NCI-H460 (cell line): ENCODE measurements around the gene PSMB7. TPM values are rescaled to one million over a fixed set of nuclear protein-coding genes. Genes with fewer than 3 reads are reported as not detected.

ENCODE experiments used
- DNase-seq: peaks from one replicate; pipeline ENCODE4 v3.0.0-alpha.2; 2016; ENCODE audit warnings: low read depth; ENCODE audit errors: extremely low read depth
- total RNA-seq: library from RNA; depleted of rRNA; stranded (reverse); fragments of >200 nt; shearing (Covaris generic); gene quantifications from 2 replicates; pipeline ENCODE4 v1.2.3, GENCODE V29; 2014

Gene PSMB7
- total RNA-seq, 1 experiment from 2014 or later = 379 TPM

- DNase-seq = no peak
These were observed 83.7 kb downstream of the PSMB7 start for GRCh38 chr9:124331580-124331979.

- DNase-seq = no peak
These were observed 85.1 kb downstream of the PSMB7 start for GRCh38 chr9:124330011-124330697.

GRCh38 chr9:124329206-124329792, 85.9 kb downstream of the PSMB7 start:
- no peak for DNase-seq

- no peak for DNase-seq
These were observed 87.0 kb downstream of the PSMB7 start for GRCh38 chr9:124328285-124328684.

- no peak for DNase-seq
These were observed 87.8 kb downstream of the PSMB7 start for GRCh38 chr9:124327491-124327890.

- DNase-seq = no peak
These were observed 88.9 kb downstream of the PSMB7 start for GRCh38 chr9:124326378-124326777.

GRCh38 chr9:124325816-124326215, 89.4 kb downstream of the PSMB7 start:
- no peak for DNase-seq

- no peak for DNase-seq
These were observed 91.3 kb downstream of the PSMB7 start for GRCh38 chr9:124323904-124324303.

- DNase-seq = no peak
These were observed 92.4 kb downstream of the PSMB7 start for GRCh38 chr9:124322618-124323432.

- DNase-seq = no peak
These were observed 93.3 kb downstream of the PSMB7 start for GRCh38 chr9:124321935-124322334.

GRCh38 chr9:124321416-124321815, 93.8 kb downstream of the PSMB7 start:
- no peak for DNase-seq

GRCh38 chr9:124320062-124320973, 94.9 kb downstream of the PSMB7 start:
- peak; percentile 72 for DNase-seq

- DNase-seq = no peak
These were observed 99.4 kb downstream of the PSMB7 start for GRCh38 chr9:124315882-124316281.

- DNase-seq = no peak
These were observed 101.3 kb downstream of the PSMB7 start for GRCh38 chr9:124313940-124314339.

GRCh38 chr9:124312290-124313265, 102.7 kb downstream of the PSMB7 start:
- no peak for DNase-seq

GRCh38 chr9:124311283-124311682, 104.0 kb downstream of the PSMB7 start:
- DNase-seq = no peak

- DNase-seq = peak; percentile 55
These were observed 105.6 kb downstream of the PSMB7 start for GRCh38 chr9:124309667-124310084.

- no peak for DNase-seq
These were observed 106.4 kb downstream of the PSMB7 start for GRCh38 chr9:124308606-124309491.
